DOHH2 (cell line): ENCODE data around the gene MMP19.

Experiments used
- H3F3A ChIP-seq: fragments of 200-600 bp; sonication (generic), shearing (Covaris generic); 2 replicates; pipeline ENCODE4 v1.6.0; 2016; ENCODE audit warnings: antibody characterized with exemption, mild to moderate bottlenecking; ENCODE audit not compliant: control insufficient read depth, insufficient read depth
- H3K27ac ChIP-seq: fragments of 200-600 bp; sonication (generic); 2 replicates; pipeline ENCODE4 v1.5.1; 2014; ENCODE audit warnings: low read depth, mild to moderate bottlenecking, low read length, moderate library complexity
- H3K27me3 ChIP-seq: fragments of 200-600 bp; sonication (generic); 2 replicates; pipeline ENCODE4 v1.6.1; 2014; ENCODE audit warnings: mild to moderate bottlenecking, low read length, mixed read lengths; ENCODE audit not compliant: control insufficient read depth
- H3K36me3 ChIP-seq: fragments of 200-600 bp; sonication (generic); 2 replicates; pipeline ENCODE4 v1.6.1; 2014; ENCODE audit warnings: mild to moderate bottlenecking, low read length, moderate library complexity, mixed read lengths; ENCODE audit not compliant: control insufficient read depth
- H3K4me1 ChIP-seq: fragments of 200-600 bp; sonication (generic); 2 replicates; pipeline ENCODE4 v1.6.1; 2014; ENCODE audit warnings: mild to moderate bottlenecking, low read length, mixed read lengths; ENCODE audit not compliant: control insufficient read depth
- H3K4me2 ChIP-seq: fragments of 200-600 bp; sonication (generic); 2 replicates; pipeline ENCODE4 v1.6.0; 2014; ENCODE audit warnings: mild to moderate bottlenecking, low read length, moderate library complexity
- H3K4me3 ChIP-seq: fragments of 200-600 bp; sonication (generic); 2 replicates; pipeline ENCODE4 v1.5.1; 2014; ENCODE audit warnings: mild to moderate bottlenecking, low read length, mixed read lengths
- H3K79me2 ChIP-seq: fragments of 200-600 bp; sonication (generic); 2 replicates; pipeline ENCODE4 v1.6.1; 2014; ENCODE audit warnings: mild to moderate bottlenecking, low read length, mixed read lengths; ENCODE audit not compliant: control insufficient read depth
- H3K9me2 ChIP-seq: fragments of 200-600 bp; sonication (generic); replicated peaks from 2 replicates; pipeline ENCODE4 v1.6.1; 2014; ENCODE audit warnings: mild to moderate bottlenecking, low read length, mixed read lengths; ENCODE audit not compliant: control insufficient read depth
- H3K9me3 ChIP-seq: fragments of 200-600 bp; sonication (generic); 2 replicates; pipeline ENCODE4 v1.6.1; 2014; ENCODE audit warnings: antibody characterized with exemption, low read length, mixed read lengths; ENCODE audit not compliant: control insufficient read depth, insufficient read depth
- H4K20me1 ChIP-seq: fragments of 200-600 bp; sonication (generic); 2 replicates; pipeline ENCODE4 v1.6.0; 2014; ENCODE audit warnings: low read depth, mild to moderate bottlenecking, antibody characterized with exemption, low read length, moderate library complexity; ENCODE audit not compliant: control insufficient read depth, insufficient read depth
- EZH2phosphoT487 ChIP-seq: fragments of 200-600 bp; sonication (generic); IDR thresholded peaks from 2 replicates; pipeline ENCODE4 v1.6.1; 2017; ENCODE audit warnings: borderline replicate concordance, mild to moderate bottlenecking, antibody characterized with exemption, low read length, moderate library complexity, mixed read lengths
- TF ChIP-seq, protein P1 (sequence below): fragments of 200-600 bp; sonication (generic); IDR thresholded peaks from one replicate; pipeline ENCODE4 v1.5.1; 2014; ENCODE audit warnings: antibody characterized with exemption, mild to moderate bottlenecking, low read depth, low read length; ENCODE audit not compliant: poor library complexity, severe bottlenecking

MMP19 gene

DNA sequence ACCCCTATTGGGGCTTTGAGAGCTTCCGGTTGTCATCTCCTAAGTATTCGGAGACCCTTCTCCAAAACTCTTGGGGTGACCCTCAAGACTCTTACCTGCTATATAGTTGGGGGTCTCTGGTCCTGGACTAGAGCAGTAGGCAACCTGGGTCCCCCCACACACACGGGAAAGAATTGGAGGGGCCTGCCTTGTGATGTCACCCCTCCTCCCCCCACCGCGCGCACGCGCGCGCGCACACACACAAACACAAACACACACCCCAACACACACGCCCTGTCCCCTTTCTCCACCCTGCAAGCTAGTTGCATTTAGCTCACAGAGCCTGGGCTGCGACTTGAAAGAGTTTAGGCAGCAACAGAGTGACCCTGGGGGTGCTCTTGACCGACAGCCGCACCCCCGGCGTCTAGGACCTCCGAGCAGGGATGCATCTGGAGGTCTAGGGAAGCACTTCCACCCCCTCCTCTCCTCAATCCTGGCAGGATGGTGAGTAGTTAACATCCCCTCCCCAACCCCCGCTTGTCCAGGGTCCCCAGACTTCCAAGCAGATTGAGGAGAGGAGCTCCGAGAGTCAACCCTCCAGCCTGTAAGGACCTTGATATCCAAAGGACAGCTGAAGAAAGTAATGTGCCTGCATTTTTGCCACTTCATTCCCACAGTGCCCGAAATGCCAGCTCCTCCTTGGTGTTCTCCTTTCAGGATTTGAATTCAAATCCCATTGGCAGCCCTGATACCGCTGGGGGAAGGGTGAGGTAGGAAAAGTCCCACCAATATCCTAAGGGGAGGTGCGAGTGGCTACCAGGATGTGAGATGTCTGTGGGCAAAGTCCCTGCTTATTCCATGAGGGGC is 11.9 kb downstream of the MMP19 start:
- peaks cover 48% of the 10 kb centered on the region for H3K79me2 ChIP-seq
- H3K9me2 ChIP-seq = no peaks in the 10 kb centered on the region
- H3K4me3 ChIP-seq = peak overlapping the region; percentile 96
- peaks cover 34% of the 10 kb centered on the region for H3K36me3 ChIP-seq
- no peak for TF ChIP-seq EZH2phosphoT487
- TF ChIP-seq, protein P1, sequence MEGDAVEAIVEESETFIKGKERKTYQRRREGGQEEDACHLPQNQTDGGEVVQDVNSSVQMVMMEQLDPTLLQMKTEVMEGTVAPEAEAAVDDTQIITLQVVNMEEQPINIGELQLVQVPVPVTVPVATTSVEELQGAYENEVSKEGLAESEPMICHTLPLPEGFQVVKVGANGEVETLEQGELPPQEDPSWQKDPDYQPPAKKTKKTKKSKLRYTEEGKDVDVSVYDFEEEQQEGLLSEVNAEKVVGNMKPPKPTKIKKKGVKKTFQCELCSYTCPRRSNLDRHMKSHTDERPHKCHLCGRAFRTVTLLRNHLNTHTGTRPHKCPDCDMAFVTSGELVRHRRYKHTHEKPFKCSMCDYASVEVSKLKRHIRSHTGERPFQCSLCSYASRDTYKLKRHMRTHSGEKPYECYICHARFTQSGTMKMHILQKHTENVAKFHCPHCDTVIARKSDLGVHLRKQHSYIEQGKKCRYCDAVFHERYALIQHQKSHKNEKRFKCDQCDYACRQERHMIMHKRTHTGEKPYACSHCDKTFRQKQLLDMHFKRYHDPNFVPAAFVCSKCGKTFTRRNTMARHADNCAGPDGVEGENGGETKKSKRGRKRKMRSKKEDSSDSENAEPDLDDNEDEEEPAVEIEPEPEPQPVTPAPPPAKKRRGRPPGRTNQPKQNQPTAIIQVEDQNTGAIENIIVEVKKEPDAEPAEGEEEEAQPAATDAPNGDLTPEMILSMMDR = no peak
- peak overlapping the region; percentile 78 for H3K27ac ChIP-seq
- no peaks in the 10 kb centered on the region for H3K27me3 ChIP-seq
- H3F3A ChIP-seq = peaks cover 9% of the 10 kb centered on the region
- peaks cover 28% of the 10 kb centered on the region for H3K4me1 ChIP-seq
- peak overlapping the region; percentile 87 for H3K4me2 ChIP-seq
- no peaks in the 10 kb centered on the region for H4K20me1 ChIP-seq
- H3K9me3 ChIP-seq = no peaks in the 10 kb centered on the region

DNA sequence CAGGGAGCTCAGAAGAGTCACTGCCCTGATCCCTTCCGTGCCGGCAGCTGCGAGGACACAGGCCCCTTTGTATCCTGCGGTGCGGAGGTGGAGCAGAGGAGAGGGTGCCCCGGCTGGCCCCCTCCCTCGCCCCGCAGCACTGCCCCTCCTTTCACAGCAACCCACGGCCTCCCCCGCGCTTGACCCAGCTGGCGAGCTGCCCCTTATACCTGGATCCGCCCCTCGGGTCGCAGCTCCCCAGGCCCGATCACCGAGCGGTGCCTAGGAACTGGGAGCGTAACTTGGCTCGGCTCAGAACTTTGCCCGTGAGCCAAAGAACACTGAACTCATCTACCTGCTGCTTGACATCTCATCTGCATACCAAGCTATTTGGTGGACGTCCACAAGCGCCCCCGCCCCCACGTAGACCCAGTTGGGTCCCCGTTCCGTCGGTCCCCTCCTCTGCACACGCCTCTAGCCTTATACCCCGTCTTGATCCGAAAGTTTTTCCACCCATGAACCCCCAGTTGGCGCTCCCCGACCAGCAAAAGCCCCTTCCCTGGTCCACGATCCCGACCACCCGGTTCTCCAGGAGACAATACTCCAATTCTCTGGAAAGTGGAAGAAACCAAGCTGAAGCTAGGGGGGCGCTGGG is 12.7 kb downstream of the MMP19 start:
- Histone ChIP-seq H3K9me2 (no peaks in the 10 kb centered on the region), H3K4me3 (peak overlapping the region; percentile 96), H3K36me3 (peaks cover 38% of the 10 kb centered on the region), H3F3A (peaks cover 13% of the 10 kb centered on the region), H3K79me2 (peaks cover 55% of the 10 kb centered on the region), H3K27me3 (no peaks in the 10 kb centered on the region), H3K4me1 (peaks cover 35% of the 10 kb centered on the region), H3K4me2 (peak overlapping the region; percentile 87), H4K20me1 (no peaks in the 10 kb centered on the region), H3K27ac (peak overlapping the region; percentile 78), H3K9me3 (no peaks in the 10 kb centered on the region)
- TF ChIP-seq, protein P1 = no peak
- no peak for TF ChIP-seq EZH2phosphoT487

DNA sequence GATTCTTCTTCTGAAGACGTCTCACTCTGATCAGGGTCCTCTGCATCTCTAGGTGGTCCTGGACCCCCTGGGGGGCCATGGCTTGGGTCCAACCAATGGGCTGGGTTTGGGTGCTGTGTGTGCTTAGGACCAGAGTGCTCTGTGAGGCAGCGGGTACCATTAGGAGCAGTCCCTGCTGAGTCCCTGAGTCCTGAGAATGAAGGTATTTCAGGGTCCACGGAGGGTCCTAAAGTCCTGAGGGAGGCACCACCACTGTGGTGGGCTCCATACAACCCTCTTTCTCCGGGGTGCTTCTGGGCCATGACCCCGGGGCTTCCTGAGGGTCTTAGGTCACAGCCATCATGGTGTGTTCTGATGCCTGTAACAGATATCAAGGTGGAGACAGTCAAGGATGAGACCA is 14.4 kb downstream of the MMP19 start:
- peaks cover 69% of the 10 kb centered on the region for H3K79me2 ChIP-seq
- no peaks in the 10 kb centered on the region for H3K9me3 ChIP-seq
- H3K9me2 ChIP-seq = no peaks in the 10 kb centered on the region
- H3K4me3 ChIP-seq = peak overlapping the region; percentile 96
- H4K20me1 ChIP-seq = no peaks in the 10 kb centered on the region
- H3F3A ChIP-seq = peaks cover 29% of the 10 kb centered on the region
- peak overlapping the region; percentile 78 for H3K27ac ChIP-seq
- H3K36me3 ChIP-seq = peaks cover 55% of the 10 kb centered on the region
- H3K4me1 ChIP-seq = peaks cover 48% of the 10 kb centered on the region
- H3K4me2 ChIP-seq = peak overlapping the region; percentile 93
- H3K27me3 ChIP-seq = no peaks in the 10 kb centered on the region
- TF ChIP-seq EZH2phosphoT487 = no peak
- TF ChIP-seq, protein P1 = no peak
